ENCODE results near the gene UCN3.

DNA sequence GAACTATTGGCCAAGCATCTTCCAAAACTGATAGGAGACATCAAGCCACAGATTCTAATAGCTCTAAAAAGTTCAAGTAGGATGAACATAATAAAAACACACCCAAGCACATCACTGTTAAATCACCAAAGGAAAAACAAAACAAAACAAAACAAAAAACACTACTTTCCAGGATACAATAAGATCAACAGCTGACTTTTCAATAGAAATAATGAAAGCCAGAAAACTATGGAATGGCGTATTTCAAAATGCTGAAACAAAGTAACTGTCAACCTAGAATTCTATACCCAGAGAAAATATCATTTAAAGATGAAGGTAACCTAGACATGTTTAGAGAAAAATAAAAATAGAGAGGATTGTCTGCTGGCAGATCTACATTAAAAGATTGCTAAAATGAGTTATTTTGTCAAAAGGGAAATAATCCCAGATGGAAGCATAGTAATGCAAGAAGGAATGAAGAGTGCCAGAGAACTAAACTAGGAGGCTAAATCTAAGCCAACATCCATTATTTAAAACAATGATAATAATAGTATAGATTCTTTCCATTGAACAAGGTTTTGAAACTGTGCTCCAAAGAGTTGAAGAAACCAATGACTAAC lies 25.9 kb downstream of the UCN3 start:
- TF ChIP-seq SMARCB1 (IDR thresholded peaks at IDR 0.05; ENCODE audit: insufficient read length, low read depth) = no peak
- TF ChIP-seq, protein P1, sequence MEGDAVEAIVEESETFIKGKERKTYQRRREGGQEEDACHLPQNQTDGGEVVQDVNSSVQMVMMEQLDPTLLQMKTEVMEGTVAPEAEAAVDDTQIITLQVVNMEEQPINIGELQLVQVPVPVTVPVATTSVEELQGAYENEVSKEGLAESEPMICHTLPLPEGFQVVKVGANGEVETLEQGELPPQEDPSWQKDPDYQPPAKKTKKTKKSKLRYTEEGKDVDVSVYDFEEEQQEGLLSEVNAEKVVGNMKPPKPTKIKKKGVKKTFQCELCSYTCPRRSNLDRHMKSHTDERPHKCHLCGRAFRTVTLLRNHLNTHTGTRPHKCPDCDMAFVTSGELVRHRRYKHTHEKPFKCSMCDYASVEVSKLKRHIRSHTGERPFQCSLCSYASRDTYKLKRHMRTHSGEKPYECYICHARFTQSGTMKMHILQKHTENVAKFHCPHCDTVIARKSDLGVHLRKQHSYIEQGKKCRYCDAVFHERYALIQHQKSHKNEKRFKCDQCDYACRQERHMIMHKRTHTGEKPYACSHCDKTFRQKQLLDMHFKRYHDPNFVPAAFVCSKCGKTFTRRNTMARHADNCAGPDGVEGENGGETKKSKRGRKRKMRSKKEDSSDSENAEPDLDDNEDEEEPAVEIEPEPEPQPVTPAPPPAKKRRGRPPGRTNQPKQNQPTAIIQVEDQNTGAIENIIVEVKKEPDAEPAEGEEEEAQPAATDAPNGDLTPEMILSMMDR (IDR thresholded peaks at IDR 0.05 in 2 of 3, conservative IDR thresholded peaks at IDR 0.05 in 1 of 3; ENCODE audit: insufficient read depth in 2 of 3, low read depth in 1 of 3, low read length in 3 of 3) = no peak
- no peak for TF ChIP-seq NFIC (IDR thresholded peaks at IDR 0.05)
- TF ChIP-seq ZC3H4 (CRISPR knock-in tag; IDR thresholded peaks at IDR 0.05; ENCODE audit: borderline replicate concordance) = no peak
